ENCODE results near the gene ERLIN1. TPM values are rescaled to one million over a fixed set of nuclear protein-coding genes. Genes with fewer than 3 reads are reported as not detected.

The ERLIN1 gene
- 13.0 and 15.0 TPM in 2 replicates for total RNA-seq
- 33.2 TPM for polyA plus RNA-seq (2012)

DNA sequence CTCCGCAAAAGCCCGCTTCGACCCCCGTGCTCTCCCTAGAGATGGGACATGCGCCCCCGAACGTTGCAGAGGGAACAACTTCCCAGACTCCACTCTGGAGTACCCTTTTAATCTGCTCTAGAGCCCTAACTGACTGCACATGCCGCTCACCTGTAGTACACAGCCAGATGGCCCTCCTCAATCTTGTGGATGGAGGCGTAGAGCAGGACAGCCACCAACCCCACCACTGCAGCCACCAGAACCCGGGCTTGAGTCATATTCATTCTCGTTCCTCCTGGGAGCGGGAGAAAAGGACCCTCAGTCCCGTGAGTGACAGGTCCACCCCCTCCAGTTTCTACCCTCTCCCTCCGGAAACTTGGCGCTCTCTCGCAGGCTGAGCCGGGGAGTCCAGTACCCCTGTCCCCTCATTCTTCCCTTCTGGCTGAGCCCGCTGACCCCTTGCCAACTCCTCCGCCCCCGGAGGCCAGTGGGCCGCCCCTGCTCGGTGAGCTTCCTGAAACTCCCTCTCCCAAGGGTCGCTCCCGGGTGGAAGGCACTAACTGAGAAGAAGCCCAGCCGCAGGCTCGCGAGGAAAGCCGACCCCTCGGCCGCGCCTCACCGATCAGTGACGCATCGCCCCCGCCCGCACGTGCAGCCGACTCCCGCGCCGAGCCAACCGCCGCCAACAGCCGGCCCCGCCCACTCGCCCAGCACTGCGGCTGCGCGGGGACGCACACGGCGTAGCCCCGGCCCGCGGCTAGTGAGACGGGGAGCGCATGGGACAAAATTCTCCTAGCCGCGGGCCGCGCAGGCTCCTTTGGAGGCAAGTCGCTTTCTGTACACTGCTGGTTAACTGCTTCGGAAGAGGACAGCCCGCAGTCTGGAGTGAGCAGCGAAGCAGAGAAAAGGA is at the start of gene ERLIN1:
TSS of gene ERLIN1 (minus strand) at position 666 of the 889 bp plus-strand sequence. CDS start at position 263, 403 bp downstream.
- peak; percentile 96 for DNase-seq (ENCODE audit: low read depth)

DNA sequence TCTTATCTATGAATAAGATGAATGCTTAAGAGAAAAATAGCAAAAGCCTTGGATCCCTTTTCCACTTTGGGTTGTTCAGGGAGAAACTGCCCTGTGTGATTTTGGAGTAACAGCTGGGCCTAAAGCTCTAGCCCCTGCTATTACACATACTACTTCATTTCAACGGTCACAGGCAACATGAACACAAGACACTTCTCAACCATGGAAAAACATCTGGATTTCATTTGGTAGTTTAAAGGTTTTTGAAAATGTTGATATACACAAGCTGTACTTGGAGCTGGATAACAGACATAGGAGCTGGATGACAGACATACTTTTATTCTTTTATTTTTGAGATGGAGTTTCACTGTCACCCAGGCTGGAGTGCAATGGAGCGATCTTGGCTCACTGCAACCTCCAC is 46.3 kb upstream of the ERLIN1 start:
- no peak for DNase-seq (ENCODE audit: low read depth)

- DNase-seq (ENCODE audit: low read depth): peak; percentile 3
Measured at GRCh38 chr10:100229819-100230422, 44.1 kb upstream of the ERLIN1 start.

- no peak for DNase-seq (ENCODE audit: low read depth)
Measured at GRCh38 chr10:100223879-100224278, 38.0 kb upstream of the ERLIN1 start.

GRCh38 chr10:100222529-100222928 is 36.7 kb upstream of the ERLIN1 start:
- no peak for DNase-seq (ENCODE audit: low read depth)

GRCh38 chr10:100216006-100216405 is 30.2 kb upstream of the ERLIN1 start:
- peak; percentile 11 for DNase-seq (ENCODE audit: low read depth)

DNA sequence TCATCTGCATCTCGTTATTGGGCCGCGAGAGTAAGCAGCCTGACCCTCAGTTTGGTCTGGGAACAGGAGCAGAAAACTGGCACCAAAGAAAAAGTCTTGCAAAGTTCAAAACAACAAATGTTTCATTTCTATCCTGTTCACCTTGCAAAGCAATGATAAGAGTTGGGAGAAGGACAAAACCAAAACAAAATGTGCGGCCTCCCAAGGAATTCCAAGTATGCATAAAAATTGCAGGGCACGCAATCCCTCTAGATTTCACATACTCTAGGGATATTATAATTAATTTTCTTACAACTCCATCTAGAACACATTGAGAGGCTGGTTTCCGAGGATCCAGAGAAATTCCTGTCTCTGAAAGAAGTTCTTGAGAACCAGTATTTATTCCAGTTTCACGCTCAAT is 23.5 kb upstream of the ERLIN1 start:
- DNase-seq (ENCODE audit: low read depth): peak; percentile 46

GRCh38 chr10:100208276-100208675 is 22.4 kb upstream of the ERLIN1 start:
- DNase-seq (ENCODE audit: low read depth): no peak

GRCh38 chr10:100204370-100204769 is 18.5 kb upstream of the ERLIN1 start:
- DNase-seq (ENCODE audit: low read depth): no peak

GRCh38 chr10:100201549-100201948 is 15.7 kb upstream of the ERLIN1 start:
- DNase-seq (ENCODE audit: low read depth): no peak

DNA sequence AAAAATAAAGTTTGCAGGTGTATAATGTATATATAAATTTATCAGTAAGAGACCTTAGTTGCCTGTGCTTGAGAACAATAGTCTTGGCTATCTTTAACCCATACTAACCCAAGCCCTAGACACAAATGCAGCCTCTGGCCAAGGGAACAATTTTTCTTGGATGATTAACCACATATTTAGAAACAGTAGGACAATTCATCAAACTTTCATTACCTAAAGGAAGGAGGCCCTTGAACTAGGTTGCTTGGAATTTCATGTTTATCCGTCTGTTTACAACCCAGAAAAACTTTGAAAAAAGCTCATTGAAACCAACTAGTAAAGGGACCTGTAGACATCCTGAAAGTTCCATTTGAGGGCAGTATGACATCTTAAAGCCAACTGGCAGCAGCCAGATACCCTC is 8.9 kb upstream of the ERLIN1 start:
- DNase-seq (ENCODE audit: low read depth): no peak

DNA sequence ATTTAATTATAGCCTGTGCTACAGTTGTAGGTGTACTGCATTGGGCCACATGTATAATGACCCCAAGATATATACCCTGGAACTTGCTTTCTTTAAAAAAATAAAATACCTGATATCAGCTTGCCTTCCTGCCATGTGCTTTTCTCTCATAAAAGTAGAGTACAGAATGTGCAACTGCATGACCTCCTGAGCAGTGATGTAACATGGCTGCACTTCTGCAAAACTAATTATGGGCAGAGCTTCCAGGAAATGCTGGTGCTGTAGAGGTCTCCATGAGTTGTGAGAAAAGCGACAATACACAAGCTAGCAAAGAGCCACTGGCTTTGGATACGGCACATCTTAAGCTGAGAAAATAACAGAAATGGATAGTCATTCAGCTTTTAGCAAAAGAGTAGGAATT is 6.5 kb upstream of the ERLIN1 start:
- no peak for DNase-seq (ENCODE audit: low read depth)

GRCh38 chr10:100186253-100187212 is 704 bp upstream of the ERLIN1 start:
- peak; percentile 51 for DNase-seq (ENCODE audit: low read depth)

- peak; percentile 18 for DNase-seq (ENCODE audit: low read depth)
Measured at GRCh38 chr10:100184840-100185239, 989 bp downstream of the ERLIN1 start.

DNA sequence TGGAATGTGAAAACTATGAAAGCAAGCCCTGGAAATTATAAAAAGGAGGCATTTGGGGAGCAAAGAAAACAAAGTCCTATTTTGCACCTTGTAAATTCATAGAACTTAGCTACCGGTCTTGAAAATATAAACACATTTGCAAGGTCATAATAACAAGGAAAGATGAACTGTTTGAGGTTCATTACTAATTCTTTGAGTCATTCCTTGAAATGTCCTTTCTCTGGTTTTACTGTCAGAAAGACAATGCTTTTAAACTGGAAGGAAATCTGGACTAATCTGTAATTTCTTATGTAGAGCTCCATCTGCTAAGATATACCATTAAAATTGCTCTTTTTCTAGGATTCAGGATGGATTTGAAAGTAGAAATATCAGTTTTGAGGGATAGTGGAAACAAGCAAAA is 1.4 kb downstream of the ERLIN1 start:
- DNase-seq (ENCODE audit: low read depth): no peak

DNA sequence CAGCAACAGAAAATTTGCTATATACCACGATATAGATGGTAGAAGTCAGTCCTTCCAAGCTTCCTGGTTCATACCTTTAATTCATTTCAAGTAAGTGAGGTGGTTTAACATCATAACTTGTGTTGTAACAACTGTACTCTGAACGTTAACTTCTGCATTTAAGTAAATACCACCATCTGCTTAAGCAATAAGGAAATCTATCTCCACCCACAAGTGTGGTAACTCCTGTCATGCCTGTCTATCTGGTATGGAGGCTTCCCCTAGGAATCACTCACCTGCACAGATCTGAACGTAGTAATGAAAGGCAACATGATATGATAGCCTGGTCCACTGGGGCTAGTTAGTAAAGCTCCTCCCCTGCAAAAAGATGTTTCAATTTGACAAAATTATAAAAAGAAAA is 2.3 kb downstream of the ERLIN1 start:
- no peak for DNase-seq (ENCODE audit: low read depth)

GRCh38 chr10:100182908-100183307 is 2.9 kb downstream of the ERLIN1 start:
- peak; percentile 8 for DNase-seq (ENCODE audit: low read depth)

DNA sequence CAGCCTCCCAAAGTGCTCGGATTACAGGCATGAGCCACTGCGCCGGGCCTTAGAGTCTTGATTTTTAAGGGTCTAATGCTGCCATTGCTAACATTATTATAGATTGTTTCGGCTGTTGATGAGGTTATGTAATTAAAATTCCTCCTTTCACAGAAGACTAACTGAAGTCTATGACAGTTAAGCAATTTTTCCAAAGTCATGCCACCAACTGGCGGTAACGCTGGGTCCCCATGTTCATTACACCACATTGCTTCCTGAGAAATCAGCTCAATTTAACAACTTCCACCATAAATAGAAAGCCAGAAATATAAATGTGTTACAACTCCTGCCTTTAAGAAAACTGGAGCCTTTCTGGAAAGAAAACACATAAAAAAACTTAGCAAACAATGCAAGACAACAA is 3.5 kb downstream of the ERLIN1 start:
- no peak for DNase-seq (ENCODE audit: low read depth)

GRCh38 chr10:100175875-100176274 is 10.0 kb downstream of the ERLIN1 start:
- no peak for DNase-seq (ENCODE audit: low read depth)

DNA sequence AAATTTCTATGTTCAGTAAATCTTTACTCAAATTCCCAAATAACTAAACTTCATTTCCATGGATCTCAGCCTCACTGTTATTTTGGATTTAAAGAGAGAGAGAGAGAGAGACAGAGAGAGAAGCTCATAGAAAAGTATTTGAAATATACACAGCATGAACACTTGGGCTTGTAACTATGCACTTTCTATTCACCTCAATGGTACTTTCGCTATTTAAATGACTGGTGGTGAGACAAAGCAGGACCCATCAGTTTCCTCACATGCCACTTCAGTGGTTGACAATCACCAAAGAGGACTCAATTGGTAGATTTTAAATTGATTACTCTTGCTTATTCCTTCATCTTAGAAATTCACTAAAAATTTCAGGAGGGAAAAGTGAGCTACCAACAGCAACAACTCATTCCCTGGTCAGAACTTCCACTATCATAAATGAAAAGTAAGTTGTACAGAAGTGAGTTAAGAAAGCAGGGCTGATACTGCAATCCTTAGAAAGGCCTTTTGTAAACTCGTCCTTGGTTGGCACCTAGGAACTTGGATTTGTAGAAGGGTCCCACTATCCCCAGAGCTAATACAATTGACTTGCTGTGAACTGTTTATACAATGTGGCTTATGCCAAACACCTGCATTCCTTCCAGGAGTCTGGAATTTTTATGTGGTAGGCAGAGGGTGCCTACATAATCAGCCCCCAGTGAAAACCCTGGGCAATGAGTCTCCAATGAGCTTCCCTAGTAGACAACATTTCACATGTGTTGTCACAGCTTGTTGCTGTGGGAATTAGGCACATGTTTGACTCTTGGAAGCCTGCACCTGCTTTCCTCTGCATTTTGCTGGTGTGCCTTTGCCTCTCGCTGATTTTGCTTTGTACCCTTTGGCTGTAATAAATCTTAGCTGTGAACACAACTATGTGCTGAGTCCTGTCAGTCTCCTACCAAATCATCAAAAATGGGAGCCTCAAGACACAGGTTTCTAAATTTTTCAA is 10.8 kb downstream of the ERLIN1 start:
- peak; percentile 60 for DNase-seq (ENCODE audit: low read depth)

Data from myocyte (in vitro differentiated cells).